Endothelial cell (in vitro differentiated cells): ENCODE results near the gene OR2AG1. TPM values are rescaled to one million over a fixed set of nuclear protein-coding genes. Genes with fewer than 3 reads are reported as not detected.
A peak's percentile ranks its signal among the peaks of the same experiment; 100 is the strongest.

Source experiments
- DNase-seq: peaks from one replicate; pipeline ENCODE4 v3.0.0; 2021; ENCODE audit warnings: low spot score
- H3K27ac Mint-ChIP-seq: one replicate; pipeline ENCODE4 v1.8.0; 2021; ENCODE audit warnings: mixed read lengths, inconsistent platforms; ENCODE audit not compliant: unreplicated experiment
- H3K27me3 Mint-ChIP-seq: one replicate; pipeline ENCODE4 v1.8.0; 2021; ENCODE audit warnings: mild to moderate bottlenecking, moderate library complexity, mixed read lengths, inconsistent platforms; ENCODE audit not compliant: unreplicated experiment
- H3K36me3 Mint-ChIP-seq: one replicate; pipeline ENCODE4 v1.8.0; 2021; ENCODE audit warnings: mild to moderate bottlenecking, low read depth, mixed read lengths, inconsistent platforms; ENCODE audit not compliant: unreplicated experiment
- H3K4me1 Mint-ChIP-seq: one replicate; pipeline ENCODE4 v1.8.0; 2021; ENCODE audit warnings: mild to moderate bottlenecking, mixed read lengths, inconsistent platforms; ENCODE audit not compliant: unreplicated experiment
- H3K4me3 Mint-ChIP-seq: one replicate; pipeline ENCODE4 v1.8.0; 2021; ENCODE audit warnings: mild to moderate bottlenecking, mixed read lengths, inconsistent platforms; ENCODE audit not compliant: unreplicated experiment
- H3K9me3 Mint-ChIP-seq: one replicate; pipeline ENCODE4 v1.8.0; 2021; ENCODE audit warnings: mixed read lengths, inconsistent platforms; ENCODE audit not compliant: unreplicated experiment
- CTCF ChIP-seq: fragments of 200-600 bp; sonication (generic); IDR thresholded peaks from one replicate; pipeline ENCODE4 v1.5.0; 2021; ENCODE audit warnings: antibody characterized with exemption; ENCODE audit not compliant: unreplicated experiment
- total RNA-seq: library from RNA; stranded (reverse); fragmentation: NEBNext Ultra II Directional; extraction: Animal tissue kit (Norgen Biotek cat#: 25700); gene quantifications from one replicate; pipeline ENCODE4 v1.2.1, GENCODE V29; 2021; ENCODE audit not compliant: unreplicated experiment

The OR2AG1 gene
- total RNA-seq, 1 donor from 2014 or later, result not detected

DNA sequence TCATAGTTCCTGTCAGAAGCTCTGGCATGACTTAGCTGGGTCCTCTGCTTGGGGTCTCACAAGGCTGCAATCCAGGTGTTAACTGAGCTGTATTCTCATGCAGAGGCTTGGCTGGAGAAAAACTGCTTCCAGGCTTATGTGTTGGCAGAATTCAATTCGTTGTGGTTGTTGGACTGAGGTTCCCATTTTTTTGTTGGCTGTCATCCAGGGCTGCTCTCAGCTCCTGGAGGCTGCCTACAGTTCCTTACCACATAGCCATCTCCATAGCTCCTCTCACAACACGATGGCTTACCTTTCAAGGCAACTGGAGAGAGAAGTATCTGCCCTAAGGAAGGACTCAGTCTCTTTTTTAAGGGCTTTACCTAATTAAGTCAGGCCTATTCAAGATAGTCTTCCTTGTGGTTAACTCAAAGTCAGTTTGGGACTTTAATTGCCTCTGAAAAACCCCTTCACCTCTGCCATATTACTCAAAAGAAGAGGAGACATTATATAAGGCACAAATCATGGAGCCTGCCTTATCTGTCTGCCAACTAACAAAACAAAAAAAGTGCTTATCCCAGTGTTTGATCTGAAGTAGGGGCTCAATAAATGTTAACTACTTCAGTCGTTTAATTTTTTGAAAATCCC, 46.2 kb upstream of the OR2AG1 start:
- Mint-ChIP-seq H3K4me3 (no peak overlapping the region), H3K9me3 (no peaks in the 10 kb centered on the region), H3K27me3 (no peaks in the 10 kb centered on the region), H3K27ac (no peak overlapping the region), H3K36me3 (no peaks in the 10 kb centered on the region), H3K4me1 (peaks cover 6% of the 10 kb centered on the region)
- TF ChIP-seq CTCF, result no peak
- no peak for DNase-seq

- Mint-ChIP-seq H3K4me1 (peaks cover 6% of the 10 kb centered on the region), H3K27me3 (no peaks in the 10 kb centered on the region), H3K9me3 (no peaks in the 10 kb centered on the region), H3K27ac (no peak overlapping the region), H3K36me3 (no peaks in the 10 kb centered on the region), H3K4me3 (no peak overlapping the region)
- TF ChIP-seq CTCF, result peak; percentile 73
- peak; percentile 31 for DNase-seq
These were observed 44.9 kb upstream of the OR2AG1 start for GRCh38 chr11:6737872-6738466.

- peaks cover 6% of the 10 kb centered on the region for H3K4me1 Mint-ChIP-seq
- H3K27me3 Mint-ChIP-seq, result no peaks in the 10 kb centered on the region
These were observed 44.2 kb upstream of the OR2AG1 start for GRCh38 chr11:6738590-6738989.

GRCh38 chr11:6742260-6742659, 40.6 kb upstream of the OR2AG1 start:
- DNase-seq, result no peak
- no peaks in the 10 kb centered on the region for H3K9me3 Mint-ChIP-seq
- H3K4me3 Mint-ChIP-seq, result no peak overlapping the region
- no peaks in the 10 kb centered on the region for H3K36me3 Mint-ChIP-seq
- no peak for TF ChIP-seq CTCF
- H3K27ac Mint-ChIP-seq, result no peak overlapping the region
- H3K4me1 Mint-ChIP-seq, result peaks cover 4% of the 10 kb centered on the region
- no peaks in the 10 kb centered on the region for H3K27me3 Mint-ChIP-seq

More at GRCh38 chr11:6738590-6738989, 44.2 kb upstream of the OR2AG1 start:
- TF ChIP-seq CTCF, result no peak
- no peak for DNase-seq
- Mint-ChIP-seq H3K27ac (no peak overlapping the region), H3K4me3 (no peak overlapping the region), H3K36me3 (no peaks in the 10 kb centered on the region), H3K9me3 (no peaks in the 10 kb centered on the region)

DNA sequence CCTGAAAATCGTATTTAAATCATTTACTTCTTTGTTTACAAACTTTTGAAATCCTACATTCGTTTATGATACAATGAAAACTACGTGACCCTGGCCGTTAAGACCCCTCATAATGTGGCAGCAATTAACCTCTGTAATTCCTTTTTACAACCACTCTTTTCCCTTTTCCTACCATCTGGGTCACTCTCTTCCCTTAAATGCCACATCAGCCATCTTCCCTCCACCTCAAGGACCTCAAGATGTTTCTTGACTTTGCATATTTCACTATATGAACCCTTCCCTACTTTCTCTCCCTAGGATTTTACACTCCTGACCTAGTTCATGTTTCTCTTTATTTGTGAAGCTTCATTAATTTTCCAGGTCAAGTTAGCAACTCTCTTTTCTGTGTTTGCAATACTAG, 37.8 kb upstream of the OR2AG1 start:
- Mint-ChIP-seq H3K4me3 (no peak overlapping the region), H3K4me1 (peaks cover 6% of the 10 kb centered on the region), H3K27ac (no peak overlapping the region), H3K9me3 (no peaks in the 10 kb centered on the region), H3K36me3 (no peaks in the 10 kb centered on the region), H3K27me3 (no peaks in the 10 kb centered on the region)
- DNase-seq, result no peak
- TF ChIP-seq CTCF, result no peak
